ENCODE data around the gene SUCO.

SUCO gene

DNA sequence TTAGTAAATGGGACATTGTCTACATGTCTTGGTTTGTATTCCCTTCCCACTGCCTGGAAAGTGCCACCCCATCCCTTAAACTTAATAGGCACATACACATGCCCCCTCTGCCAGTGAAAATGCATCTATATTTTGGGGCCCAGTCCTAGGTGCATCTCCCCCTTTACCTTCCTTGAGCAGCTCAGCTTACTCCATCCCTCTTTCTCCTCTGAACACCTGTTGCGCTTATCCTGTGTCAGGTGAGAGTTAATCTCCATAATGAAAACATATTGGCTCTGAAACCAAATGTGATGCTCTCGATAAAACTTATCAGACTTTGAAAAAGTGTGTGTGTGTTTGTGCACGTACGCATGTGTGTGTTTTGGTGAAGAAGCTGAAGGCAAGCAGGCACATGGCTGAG lies 15.4 kb upstream of the SUCO start:
- no peak for DNase-seq (ENCODE audit: low read depth, low spot score)
- CTCF ChIA-PET, result no interaction called here
- no peak overlapping the region for H3K4me3 ChIP-seq (ENCODE audit: low read depth, low read length)
- TF ChIP-seq, protein P1, sequence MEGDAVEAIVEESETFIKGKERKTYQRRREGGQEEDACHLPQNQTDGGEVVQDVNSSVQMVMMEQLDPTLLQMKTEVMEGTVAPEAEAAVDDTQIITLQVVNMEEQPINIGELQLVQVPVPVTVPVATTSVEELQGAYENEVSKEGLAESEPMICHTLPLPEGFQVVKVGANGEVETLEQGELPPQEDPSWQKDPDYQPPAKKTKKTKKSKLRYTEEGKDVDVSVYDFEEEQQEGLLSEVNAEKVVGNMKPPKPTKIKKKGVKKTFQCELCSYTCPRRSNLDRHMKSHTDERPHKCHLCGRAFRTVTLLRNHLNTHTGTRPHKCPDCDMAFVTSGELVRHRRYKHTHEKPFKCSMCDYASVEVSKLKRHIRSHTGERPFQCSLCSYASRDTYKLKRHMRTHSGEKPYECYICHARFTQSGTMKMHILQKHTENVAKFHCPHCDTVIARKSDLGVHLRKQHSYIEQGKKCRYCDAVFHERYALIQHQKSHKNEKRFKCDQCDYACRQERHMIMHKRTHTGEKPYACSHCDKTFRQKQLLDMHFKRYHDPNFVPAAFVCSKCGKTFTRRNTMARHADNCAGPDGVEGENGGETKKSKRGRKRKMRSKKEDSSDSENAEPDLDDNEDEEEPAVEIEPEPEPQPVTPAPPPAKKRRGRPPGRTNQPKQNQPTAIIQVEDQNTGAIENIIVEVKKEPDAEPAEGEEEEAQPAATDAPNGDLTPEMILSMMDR (IDR thresholded peaks at IDR 0.05; ENCODE audit: insufficient read depth, low read length, missing control alignments), result no peak
- POLR2A ChIA-PET, result no interaction called here

DNA sequence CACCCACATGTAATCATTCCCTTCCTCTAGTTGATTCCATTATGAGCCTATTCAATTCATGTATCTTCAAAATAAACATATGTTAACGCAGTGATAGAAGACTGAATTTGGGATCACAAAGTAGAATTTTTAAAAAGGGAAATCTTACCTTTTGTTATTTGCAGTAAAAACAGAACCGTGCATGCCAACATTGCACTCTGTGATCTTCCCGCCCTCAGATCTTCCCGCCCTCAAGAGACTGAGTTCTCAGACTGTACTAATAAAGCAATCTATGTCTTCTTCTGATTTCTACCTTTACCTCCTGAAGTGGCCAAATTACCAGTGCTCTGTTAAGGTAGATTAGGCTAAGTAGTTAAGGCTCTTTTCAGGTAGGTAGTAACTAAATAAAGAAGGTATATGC lies 3.6 kb upstream of the SUCO start:
- H3K4me3 ChIP-seq (ENCODE audit: low read depth, low read length), result no peak overlapping the region
- ChIA-PET CTCF (no interaction called here), POLR2A (no interaction called here)
- DNase-seq (ENCODE audit: low read depth, low spot score), result no peak
- TF ChIP-seq, protein P1 (IDR thresholded peaks at IDR 0.05; ENCODE audit: insufficient read depth, low read length, missing control alignments), result no peak

DNA sequence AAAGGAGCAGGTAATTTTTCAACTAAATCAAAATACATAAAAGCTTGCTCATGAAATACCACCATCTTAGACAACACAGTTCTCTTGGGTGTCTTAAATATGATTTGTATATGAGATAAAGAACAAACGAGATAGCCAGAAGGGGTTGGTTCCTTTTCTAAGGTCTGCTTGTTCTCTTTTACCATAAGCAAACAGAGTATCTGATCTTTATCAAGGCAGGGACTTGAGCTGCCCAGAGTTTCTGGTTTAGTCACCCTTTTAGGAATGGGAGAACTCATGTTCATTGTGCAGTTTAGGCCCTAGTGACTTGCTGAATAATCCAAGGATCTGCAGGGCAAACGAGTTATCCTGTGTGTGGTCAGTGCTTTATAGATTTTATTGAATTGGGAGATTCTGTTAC lies 3.0 kb upstream of the SUCO start:
- H3K4me3 ChIP-seq (ENCODE audit: low read depth, low read length), result no peak overlapping the region
- DNase-seq (ENCODE audit: low read depth, low spot score), result no peak
- TF ChIP-seq, protein P1 (IDR thresholded peaks at IDR 0.05; ENCODE audit: insufficient read depth, low read length, missing control alignments), result no peak
- POLR2A ChIA-PET, result no interaction called here
- CTCF ChIA-PET, result no interaction called here

DNA sequence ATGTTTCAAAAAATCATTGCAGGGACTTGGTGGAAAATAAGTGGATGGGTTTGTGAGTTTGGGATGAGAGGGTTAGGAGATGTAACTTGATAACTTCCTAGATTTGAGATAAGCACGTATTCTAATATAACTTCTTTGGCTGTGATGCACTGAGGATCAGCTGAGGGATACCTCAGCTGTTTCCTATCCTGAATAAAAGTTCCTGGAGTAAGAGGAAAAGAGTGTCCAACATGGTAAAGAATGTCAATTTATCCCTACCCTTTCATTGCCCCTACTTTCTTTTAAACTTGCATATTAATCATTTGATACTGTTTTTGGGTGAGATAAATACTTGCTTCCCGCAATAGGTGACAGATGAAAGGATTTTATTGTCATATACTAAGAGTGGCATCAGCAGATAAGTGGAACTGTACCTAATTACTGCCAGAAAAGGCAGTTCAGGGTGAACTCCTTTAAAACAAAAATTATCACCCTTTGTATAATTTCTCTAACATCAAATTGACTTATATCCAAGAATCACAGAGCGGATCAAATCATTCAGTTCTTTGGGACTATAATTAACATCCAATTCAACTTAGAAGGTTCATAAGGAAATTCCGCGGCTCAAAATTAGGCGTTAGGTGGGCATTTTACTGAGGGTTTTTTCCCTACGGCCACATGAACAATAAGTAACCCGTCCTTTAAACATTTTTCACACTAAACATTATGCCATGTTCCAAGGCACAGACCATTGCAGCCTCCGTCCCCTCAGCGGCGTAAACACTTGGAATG lies 1.4 kb upstream of the SUCO start:
- POLR2A ChIA-PET, result interaction anchor here (0.6 to 1.2 kb wide), 3 partner anchors 59 to 188 kb away, joined by 3 read pairs; no protein-coding TSS in a partner anchor
- CTCF ChIA-PET, result interaction anchor here (1.1 to 1.3 kb wide), 2 partner anchors 17 to 81 kb away, joined by 3 to 5 read pairs; no protein-coding TSS in a partner anchor
- peak overlapping the region; percentile 78 for H3K4me3 ChIP-seq (ENCODE audit: low read depth, low read length)
- DNase-seq (ENCODE audit: low read depth, low spot score), result no peak
- TF ChIP-seq, protein P1 (IDR thresholded peaks at IDR 0.05; ENCODE audit: insufficient read depth, low read length, missing control alignments), result no peak

DNA sequence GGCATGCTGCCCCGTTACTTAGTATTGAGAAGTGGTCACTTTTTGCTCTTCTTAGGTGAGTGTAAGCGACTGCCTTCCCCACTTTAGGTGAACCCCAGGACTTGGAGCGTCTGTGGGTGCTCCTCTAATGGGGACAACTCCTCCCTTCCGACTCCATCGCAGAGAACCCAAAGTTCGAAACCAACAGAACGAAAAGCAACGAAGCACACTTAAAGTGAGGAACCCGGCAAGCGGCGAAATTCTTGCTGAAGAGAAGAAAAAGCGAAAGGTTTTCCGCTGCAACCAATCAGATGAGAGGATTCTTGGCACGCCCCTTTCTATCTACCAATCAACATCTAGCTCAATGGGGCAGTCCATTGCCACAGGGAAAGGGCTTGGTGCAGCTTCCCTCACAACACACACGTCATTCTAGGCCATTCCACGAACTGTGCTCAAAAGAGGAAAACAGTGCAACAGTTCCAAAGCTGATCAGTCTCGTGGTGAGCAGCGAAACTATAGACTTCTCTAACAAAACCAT lies 709 bp upstream of the SUCO start:
- DNase-seq (ENCODE audit: low read depth, low spot score), result peak; percentile 95
- TF ChIP-seq, protein P1 (IDR thresholded peaks at IDR 0.05; ENCODE audit: insufficient read depth, low read length, missing control alignments), result no peak
- ChIA-PET POLR2A (interaction anchor here (0.6 to 1.2 kb wide), 8 partner anchors 11 to 187 kb away, joined by 3 to 5 read pairs (median 3); no protein-coding TSS in a partner anchor), CTCF (interaction anchor here (0.8 to 1.1 kb wide), 2 partner anchors 17 to 21 kb away, joined by 3 read pairs; no protein-coding TSS in a partner anchor)
- H3K4me3 ChIP-seq (ENCODE audit: low read depth, low read length), result peak overlapping the region; percentile 78

DNA sequence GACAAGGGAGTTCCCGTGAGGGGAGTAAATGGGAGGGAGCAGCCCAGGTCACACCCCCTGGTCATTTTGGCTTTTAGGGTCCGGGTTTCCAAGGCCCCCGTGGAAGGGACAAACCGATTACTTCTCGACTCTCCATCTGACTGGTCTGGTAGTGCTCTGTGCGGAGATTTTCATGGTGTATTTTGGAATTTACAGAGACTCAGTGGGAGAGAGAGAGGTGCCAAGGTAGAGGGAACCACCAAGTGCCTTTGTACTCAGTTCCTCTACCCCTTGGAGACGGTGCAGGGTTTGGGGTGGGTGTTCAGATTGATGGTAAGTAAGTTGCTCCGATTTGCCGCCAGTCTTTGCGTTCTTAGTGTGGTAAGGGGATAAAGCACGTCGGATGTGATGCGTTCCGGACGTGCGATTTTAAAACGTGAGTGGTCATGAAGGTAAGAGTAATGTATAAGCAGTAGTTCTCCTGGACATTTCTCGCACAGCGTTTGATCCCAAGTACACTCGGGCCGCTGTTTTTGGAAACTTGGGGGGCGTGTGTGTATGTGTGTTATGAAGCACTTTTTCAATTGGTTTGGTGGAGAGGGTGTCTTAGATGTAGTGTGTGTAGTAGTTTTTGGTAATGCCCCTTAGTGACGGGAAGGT lies 682 bp downstream of the SUCO start:
- TF ChIP-seq, protein P1 (IDR thresholded peaks at IDR 0.05; ENCODE audit: insufficient read depth, low read length, missing control alignments), result no peak
- POLR2A ChIA-PET, result interaction anchor here (1.0 kb wide), 2 partner anchors 13 to 175 kb away, joined by 3 to 5 read pairs; no protein-coding TSS in a partner anchor
- peak overlapping the region; percentile 80 for H3K4me3 ChIP-seq (ENCODE audit: low read depth, low read length)
- DNase-seq (ENCODE audit: low read depth, low spot score), result no peak
- CTCF ChIA-PET, result no interaction called here
